Stimulated activated CD8-positive, alpha-beta memory T cell treated with anti-CD3 and anti-CD28 coated beads, Interleukin-7, amount 100 ng/mL, for 48 hours (primary cell): ENCODE measurements around the gene HOXD13.

ENCODE experiments used
- DNase-seq, 2 donors: peaks; one replicate each; pipeline ENCODE4 v3.0.0-alpha.2; 2020; ENCODE audit warnings: low read depth in 1 of 2; ENCODE audit errors: extremely low read depth in 1 of 2

HOXD13 gene

GRCh38 chr2:176105078-176105729, 12.7 kb downstream of the HOXD13 start:
- no peak for DNase-seq

- no peak for DNase-seq
These were observed 13.4 kb downstream of the HOXD13 start for GRCh38 chr2:176105730-176106580.

- no peak for DNase-seq
These were observed 14.3 kb downstream of the HOXD13 start, which contains the start of gene HOXD11 for GRCh38 chr2:176106581-176107539. Gene HOXD11, plus strand, starts transcription at chr2:176107280. Its CDS starts 76 bp downstream, at chr2:176107356.

GRCh38 chr2:176107731-176108181, 15.2 kb downstream of the HOXD13 start:
- no peak for DNase-seq

- no peak for DNase-seq
These were observed 16.8 kb downstream of the HOXD13 start for GRCh38 chr2:176109192-176109901.

GRCh38 chr2:176109946-176110345, 17.4 kb downstream of the HOXD13 start:
- DNase-seq = no peak

- no peak for DNase-seq
These were observed 18.1 kb downstream of the HOXD13 start for GRCh38 chr2:176110415-176111308.

GRCh38 chr2:176111309-176111663, 18.8 kb downstream of the HOXD13 start:
- DNase-seq = no peak

- DNase-seq = no peak
These were observed 19.4 kb downstream of the HOXD13 start for GRCh38 chr2:176111846-176112374.

GRCh38 chr2:176112375-176113302, 20.1 kb downstream of the HOXD13 start:
- no peak for DNase-seq

GRCh38 chr2:176114120-176114929, 21.8 kb downstream of the HOXD13 start:
- DNase-seq = no peak

- DNase-seq = no peak
These were observed 22.6 kb downstream of the HOXD13 start for GRCh38 chr2:176114930-176115625.

GRCh38 chr2:176115883-176116813, 23.6 kb downstream of the HOXD13 start, which contains the start of gene HOXD10:
Gene HOXD10, plus strand, starts transcription at chr2:176116778. Its CDS starts 56 bp downstream, at chr2:176116834.
- DNase-seq = no peak

GRCh38 chr2:176117162-176117822, 24.8 kb downstream of the HOXD13 start:
- DNase-seq = no peak

GRCh38 chr2:176117823-176118371, 25.4 kb downstream of the HOXD13 start:
- no peak for DNase-seq
